ENCODE results near the gene PDF. TPM values are rescaled to one million over a fixed set of nuclear protein-coding genes. Genes with fewer than 3 reads are reported as not detected.

Gene PDF
- 7.1 TPM for polyA plus RNA-seq (2013, experiment 1 of 2)
- 7.3 TPM for polyA plus RNA-seq (2013, experiment 2 of 2)

- WGBS = 2% methylated on average over 84 of the region's 93 CpGs
- Histone ChIP-seq H3K4me2 (ENCODE audit: low read length, poor library complexity, severe bottlenecking) (peak within 1 kb of the TSS; percentile 87), H3K9ac (ENCODE audit: low read length) (peak within 1 kb of the TSS; percentile 93), H2BK15ac (ENCODE audit: low read depth, poor library complexity, severe bottlenecking) (peak within 1 kb of the TSS; percentile 52), H3K14ac (ENCODE audit: low read length in 2 of 2) (peak within 1 kb of the TSS in 1 of 2 experiments; percentile 85), H3K27me3 (ENCODE audit: control insufficient read depth in 1 of 2, insufficient read depth in 1 of 2, low read length in 2 of 2) (no peaks in the 10 kb centered on the region), H2AFZ (ENCODE audit: low read depth, low read length) (peak within 1 kb of the TSS; percentile 96), H3K4ac (ENCODE audit: low read depth in 1 of 2, low read length in 2 of 2) (peak within 1 kb of the TSS; percentile 73 to 90), H3K23ac (ENCODE audit: low read length in 2 of 2) (peak within 1 kb of the TSS; percentile 10 to 20), H3K4me1 (ENCODE audit: control insufficient read depth, insufficient read depth, low read depth, low read length) (peaks cover 27% of the 10 kb centered on the region), H3K18ac (ENCODE audit: low read depth in 1 of 2, low read length in 2 of 2) (peak within 1 kb of the TSS; percentile 78 to 92), H3K4me3 (ENCODE audit: insufficient read depth in 1 of 2, low read depth in 1 of 2, low read length in 2 of 2) (peak within 1 kb of the TSS; percentile 90 to 95), H4K8ac (ENCODE audit: low read length) (peak within 1 kb of the TSS; percentile 97), H4K91ac (ENCODE audit: low read length) (peak within 1 kb of the TSS; percentile 95), H2BK120ac (ENCODE audit: low read depth, low read length) (peak within 1 kb of the TSS; percentile 58), H2BK5ac (ENCODE audit: low read depth, low read length, poor library complexity, severe bottlenecking) (peak within 1 kb of the TSS; percentile 62), H3K79me1 (replicated peaks; ENCODE audit: low read length, poor library complexity, severe bottlenecking) (peaks cover 24% of the 10 kb centered on the region), H3K36me3 (ENCODE audit: control insufficient read depth in 1 of 2, insufficient read depth in 2 of 2, low read depth in 1 of 2, low read length in 2 of 2) (peaks cover 44 to 74% of the 10 kb centered on the region in 2 experiments), H2BK12ac (ENCODE audit: low read length in 2 of 2) (peak within 1 kb of the TSS in 1 of 2 experiments; percentile 2), H3K9me3 (ENCODE audit: control insufficient read depth, low read length) (no peaks in the 10 kb centered on the region), H3K27ac (ENCODE audit: low read length, poor library complexity, severe bottlenecking) (peak within 1 kb of the TSS; percentile 77), H2AK5ac (ENCODE audit: low read length, severe bottlenecking) (no peak within 1 kb of the TSS)
- DNase-seq = peak; percentile 94
Observed at GRCh38 chr16:69330286-69331109, at the start of gene PDF. PDF (minus strand) TSS chr16:69330588; CDS start chr16:69330570, 18 bp downstream.

- Histone ChIP-seq H3K23ac (ENCODE audit: low read length in 2 of 2) (no peak overlapping the region), H2AK5ac (ENCODE audit: low read length, severe bottlenecking) (no peak overlapping the region), H3K4me1 (ENCODE audit: control insufficient read depth, insufficient read depth, low read depth, low read length) (no peaks in the 10 kb centered on the region), H4K8ac (ENCODE audit: low read length) (no peak overlapping the region), H3K18ac (ENCODE audit: low read depth in 1 of 2, low read length in 2 of 2) (no peak overlapping the region), H2BK15ac (ENCODE audit: low read depth, poor library complexity, severe bottlenecking) (no peak overlapping the region), H3K4me2 (ENCODE audit: low read length, poor library complexity, severe bottlenecking) (no peak overlapping the region), H3K4me3 (ENCODE audit: insufficient read depth in 1 of 2, low read depth in 1 of 2, low read length in 2 of 2) (no peak overlapping the region), H3K79me1 (replicated peaks; ENCODE audit: low read length, poor library complexity, severe bottlenecking) (peaks cover 21% of the 10 kb centered on the region), H4K91ac (ENCODE audit: low read length) (no peak overlapping the region), H2BK12ac (ENCODE audit: low read length in 2 of 2) (no peak overlapping the region), H3K27ac (ENCODE audit: low read length, poor library complexity, severe bottlenecking) (no peak overlapping the region), H3K4ac (ENCODE audit: low read depth in 1 of 2, low read length in 2 of 2) (no peak overlapping the region), H3K9me3 (ENCODE audit: control insufficient read depth, low read length) (no peaks in the 10 kb centered on the region), H2BK120ac (ENCODE audit: low read depth, low read length) (no peak overlapping the region), H3K36me3 (ENCODE audit: control insufficient read depth in 1 of 2, insufficient read depth in 2 of 2, low read depth in 1 of 2, low read length in 2 of 2) (peaks cover 17 to 78% of the 10 kb centered on the region in 2 experiments), H3K9ac (ENCODE audit: low read length) (peak overlapping the region; percentile 6), H2AFZ (ENCODE audit: low read depth, low read length) (no peak overlapping the region), H3K27me3 (ENCODE audit: control insufficient read depth in 1 of 2, insufficient read depth in 1 of 2, low read length in 2 of 2) (no peaks in the 10 kb centered on the region), H2BK5ac (ENCODE audit: low read depth, low read length, poor library complexity, severe bottlenecking) (no peak overlapping the region), H3K14ac (ENCODE audit: low read length in 2 of 2) (no peak overlapping the region)
- WGBS = 100% methylated on average over 1 of the region's 1 CpG
- no peak for DNase-seq
Observed at GRCh38 chr16:69378760-69379159, 48.4 kb upstream of the PDF start.

GRCh38 chr16:69378036-69378435 lies 47.6 kb upstream of the PDF start:
- Histone ChIP-seq H3K27ac (ENCODE audit: low read length, poor library complexity, severe bottlenecking) (no peak overlapping the region), H2AK5ac (ENCODE audit: low read length, severe bottlenecking) (no peak overlapping the region), H3K36me3 (ENCODE audit: control insufficient read depth in 1 of 2, insufficient read depth in 2 of 2, low read depth in 1 of 2, low read length in 2 of 2) (peaks cover 17 to 78% of the 10 kb centered on the region in 2 experiments), H2BK12ac (ENCODE audit: low read length in 2 of 2) (no peak overlapping the region), H2AFZ (ENCODE audit: low read depth, low read length) (no peak overlapping the region), H4K8ac (ENCODE audit: low read length) (no peak overlapping the region), H3K9ac (ENCODE audit: low read length) (no peak overlapping the region), H3K14ac (ENCODE audit: low read length in 2 of 2) (no peak overlapping the region), H4K91ac (ENCODE audit: low read length) (no peak overlapping the region), H3K23ac (ENCODE audit: low read length in 2 of 2) (no peak overlapping the region), H2BK15ac (ENCODE audit: low read depth, poor library complexity, severe bottlenecking) (no peak overlapping the region), H3K4me3 (ENCODE audit: insufficient read depth in 1 of 2, low read depth in 1 of 2, low read length in 2 of 2) (no peak overlapping the region), H3K9me3 (ENCODE audit: control insufficient read depth, low read length) (no peaks in the 10 kb centered on the region), H3K4me1 (ENCODE audit: control insufficient read depth, insufficient read depth, low read depth, low read length) (no peaks in the 10 kb centered on the region), H3K4ac (ENCODE audit: low read depth in 1 of 2, low read length in 2 of 2) (no peak overlapping the region), H2BK5ac (ENCODE audit: low read depth, low read length, poor library complexity, severe bottlenecking) (no peak overlapping the region), H3K27me3 (ENCODE audit: control insufficient read depth in 1 of 2, insufficient read depth in 1 of 2, low read length in 2 of 2) (no peaks in the 10 kb centered on the region), H3K18ac (ENCODE audit: low read depth in 1 of 2, low read length in 2 of 2) (no peak overlapping the region), H3K79me1 (replicated peaks; ENCODE audit: low read length, poor library complexity, severe bottlenecking) (peaks cover 24% of the 10 kb centered on the region), H2BK120ac (ENCODE audit: low read depth, low read length) (no peak overlapping the region), H3K4me2 (ENCODE audit: low read length, poor library complexity, severe bottlenecking) (no peak overlapping the region)
- DNase-seq = no peak
- WGBS = 96% methylated on average over 1 of the region's 1 CpG

- H3K27ac ChIP-seq (ENCODE audit: low read length, poor library complexity, severe bottlenecking) = no peak overlapping the region
- no peak overlapping the region for H3K18ac ChIP-seq (ENCODE audit: low read depth in 1 of 2, low read length in 2 of 2)
- no peak overlapping the region for H3K4me3 ChIP-seq (ENCODE audit: insufficient read depth in 1 of 2, low read depth in 1 of 2, low read length in 2 of 2)
- no peak overlapping the region for H2AFZ ChIP-seq (ENCODE audit: low read depth, low read length)
- no peaks in the 10 kb centered on the region for H3K9me3 ChIP-seq (ENCODE audit: control insufficient read depth, low read length)
- no peak overlapping the region for H4K91ac ChIP-seq (ENCODE audit: low read length)
- no peak overlapping the region for H2BK15ac ChIP-seq (ENCODE audit: low read depth, poor library complexity, severe bottlenecking)
- no peaks in the 10 kb centered on the region for H3K4me1 ChIP-seq (ENCODE audit: control insufficient read depth, insufficient read depth, low read depth, low read length)
- H3K79me1 ChIP-seq (replicated peaks; ENCODE audit: low read length, poor library complexity, severe bottlenecking) = peaks cover 23% of the 10 kb centered on the region
- no peaks in the 10 kb centered on the region for H3K27me3 ChIP-seq (ENCODE audit: control insufficient read depth in 1 of 2, insufficient read depth in 1 of 2, low read length in 2 of 2)
- 96% methylated on average over 9 of the region's 10 CpGs for WGBS
- no peak for DNase-seq
- H3K36me3 ChIP-seq (ENCODE audit: control insufficient read depth in 1 of 2, insufficient read depth in 2 of 2, low read depth in 1 of 2, low read length in 2 of 2) = peaks cover 17 to 76% of the 10 kb centered on the region in 2 experiments
- H2AK5ac ChIP-seq (ENCODE audit: low read length, severe bottlenecking) = no peak overlapping the region
- no peak overlapping the region for H3K4ac ChIP-seq (ENCODE audit: low read depth in 1 of 2, low read length in 2 of 2)
- no peak overlapping the region for H2BK12ac ChIP-seq (ENCODE audit: low read length in 2 of 2)
- no peak overlapping the region for H3K23ac ChIP-seq (ENCODE audit: low read length in 2 of 2)
- H3K9ac ChIP-seq (ENCODE audit: low read length) = no peak overlapping the region
- no peak overlapping the region for H2BK120ac ChIP-seq (ENCODE audit: low read depth, low read length)
- H3K4me2 ChIP-seq (ENCODE audit: low read length, poor library complexity, severe bottlenecking) = no peak overlapping the region
- H4K8ac ChIP-seq (ENCODE audit: low read length) = no peak overlapping the region
- no peak overlapping the region for H2BK5ac ChIP-seq (ENCODE audit: low read depth, low read length, poor library complexity, severe bottlenecking)
- no peak overlapping the region for H3K14ac ChIP-seq (ENCODE audit: low read length in 2 of 2)
Observed at GRCh38 chr16:69376393-69377059, 46.1 kb upstream of the PDF start.
